Spleen (tissue), 7 donors: Measurements from ENCODE around the gene GALNT16.

Experiments
- POLR2A ChIP-seq, 3 donors: fragments of 450-650 bp; IDR thresholded peaks; one replicate each; pipeline ENCODE4 v1.5.1; 2017; ENCODE audit warnings: antibody characterized with exemption in 3 of 3, mild to moderate bottlenecking in 1 of 3
- POLR2AphosphoS5 ChIP-seq, 3 donors: sonication (generic); formaldehyde crosslinking; IDR thresholded peaks; one replicate each; pipeline ENCODE4 v1.5.1; 2017; ENCODE audit warnings: antibody characterized with exemption in 3 of 3
- TF ChIP-seq, protein P1 (sequence below), 11 experiments: fragments of 200-600 bp in 7 of 11; fragments of 450-650 bp in 4 of 11; sonication (generic) in 4 of 11; IDR thresholded peaks in 8 of 11; conservative IDR thresholded peaks in 3 of 11; 1 replicate in 7 of 11; 2 replicates in 4 of 11; pipeline versions ENCODE4 v1.4.0 to v1.8.0; 2016 to 2021; ENCODE audit warnings: antibody characterized with exemption in 11 of 11, inconsistent platforms in 4 of 11, mild to moderate bottlenecking in 1 of 11
- donor health status: DM: no; HTN: no; CAD: no; lungs with moderate emphysema.
- donor health status: DM: no; HTN: no; CAD: no.
- donor health status: DM: no; HTN: no; CAD: no.

GRCh38 chr14:69270795-69271708 is 11.1 kb downstream of the GALNT16 start:
- TF ChIP-seq, protein P1, sequence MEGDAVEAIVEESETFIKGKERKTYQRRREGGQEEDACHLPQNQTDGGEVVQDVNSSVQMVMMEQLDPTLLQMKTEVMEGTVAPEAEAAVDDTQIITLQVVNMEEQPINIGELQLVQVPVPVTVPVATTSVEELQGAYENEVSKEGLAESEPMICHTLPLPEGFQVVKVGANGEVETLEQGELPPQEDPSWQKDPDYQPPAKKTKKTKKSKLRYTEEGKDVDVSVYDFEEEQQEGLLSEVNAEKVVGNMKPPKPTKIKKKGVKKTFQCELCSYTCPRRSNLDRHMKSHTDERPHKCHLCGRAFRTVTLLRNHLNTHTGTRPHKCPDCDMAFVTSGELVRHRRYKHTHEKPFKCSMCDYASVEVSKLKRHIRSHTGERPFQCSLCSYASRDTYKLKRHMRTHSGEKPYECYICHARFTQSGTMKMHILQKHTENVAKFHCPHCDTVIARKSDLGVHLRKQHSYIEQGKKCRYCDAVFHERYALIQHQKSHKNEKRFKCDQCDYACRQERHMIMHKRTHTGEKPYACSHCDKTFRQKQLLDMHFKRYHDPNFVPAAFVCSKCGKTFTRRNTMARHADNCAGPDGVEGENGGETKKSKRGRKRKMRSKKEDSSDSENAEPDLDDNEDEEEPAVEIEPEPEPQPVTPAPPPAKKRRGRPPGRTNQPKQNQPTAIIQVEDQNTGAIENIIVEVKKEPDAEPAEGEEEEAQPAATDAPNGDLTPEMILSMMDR (IDR thresholded peaks at IDR 0.05 in 8 of 11, conservative IDR thresholded peaks at IDR 0.05 in 3 of 11) = no peak
- TF ChIP-seq POLR2A (IDR thresholded peaks at IDR 0.05) (no peak), POLR2AphosphoS5 (IDR thresholded peaks at IDR 0.05) (no peak)
